CD4-positive, alpha-beta T cell (primary cell): ENCODE data around the gene ACACA. TPM values are rescaled to one million over a fixed set of nuclear protein-coding genes. Genes with fewer than 3 reads are reported as not detected.

Experiments
- ATAC-seq: fragments of 200-7000 bp; cut with Tn5 transposase; one replicate; pipeline ENCODE4 v1.10.0; 2022; ENCODE audit warnings: mild to moderate bottlenecking; ENCODE audit not compliant: poor library complexity
- CTCF ChIA-PET: fragments of 350-600 bp; sonication (Branson Sonifier 250); formaldehyde crosslinking; loops from one replicate; lab custom pipeline; 2021; ENCODE audit warnings: antibody characterized with exemption, inconsistent platforms; lab: Charles Lee
- POLR2A ChIA-PET: fragments of 350-600 bp; sonication (Branson Sonifier 250); formaldehyde crosslinking; loops from one replicate; lab custom pipeline; 2021; ENCODE audit warnings: antibody characterized with exemption, inconsistent platforms; lab: Charles Lee
- DNase-seq, 14 experiments: peaks; one replicate each; pipeline ENCODE4 v3.0.0-alpha.2; 2013 to 2020; ENCODE audit warnings: mixed read lengths in 2 of 14
- H3K27ac ChIP-seq, 2 donors: one replicate each; pipeline versions ENCODE4 v1.5.1 to v1.7.0; 2013; ENCODE audit warnings: low read length in 2 of 2, low read depth in 1 of 2, mild to moderate bottlenecking in 1 of 2
- H3K27me3 ChIP-seq, 2 experiments: 1 replicate in 1 of 2; 2 replicates in 1 of 2; pipeline versions ENCODE4 v1.6.1 to v1.7.0; 2013; ENCODE audit warnings: low read length in 2 of 2, control low read depth in 1 of 2, mild to moderate bottlenecking in 1 of 2, moderate library complexity in 1 of 2; ENCODE audit not compliant: insufficient read depth in 2 of 2, control insufficient read depth in 1 of 2
- H3K36me3 ChIP-seq: one replicate; pipeline ENCODE4 v1.6.1; 2013; ENCODE audit warnings: low read length, control low read depth; ENCODE audit not compliant: insufficient read depth
- H3K4me1 ChIP-seq: one replicate; pipeline ENCODE4 v1.6.1; 2013; ENCODE audit warnings: low read length, control low read depth; ENCODE audit not compliant: insufficient read depth
- H3K4me3 ChIP-seq: one replicate; pipeline ENCODE4 v1.5.1; 2013; ENCODE audit warnings: mild to moderate bottlenecking, low read length, moderate library complexity
- H3K9me3 ChIP-seq, 2 experiments: 1 replicate in 1 of 2; 2 replicates in 1 of 2; pipeline versions ENCODE4 v1.6.1 to v1.7.0; 2013; ENCODE audit warnings: low read length in 2 of 2, mild to moderate bottlenecking in 2 of 2, control low read depth in 1 of 2, moderate library complexity in 1 of 2; ENCODE audit not compliant: control insufficient read depth in 1 of 2, insufficient read depth in 1 of 2
- H3K27ac Mint-ChIP-seq: one replicate; pipeline ENCODE4 v1.8.0; 2020; ENCODE audit warnings: mixed read lengths
- H3K27me3 Mint-ChIP-seq: one replicate; pipeline ENCODE4 v1.8.0; 2021; ENCODE audit warnings: mixed read lengths
- H3K36me3 Mint-ChIP-seq: one replicate; pipeline ENCODE4 v1.8.0; 2021; ENCODE audit warnings: low read depth, mixed read lengths
- H3K4me1 Mint-ChIP-seq: one replicate; pipeline ENCODE4 v1.8.0; 2021; ENCODE audit warnings: low read depth, mixed read lengths
- H3K4me3 Mint-ChIP-seq: one replicate; pipeline ENCODE4 v1.8.0; 2020; ENCODE audit warnings: mild to moderate bottlenecking, mixed read lengths
- H3K9me3 Mint-ChIP-seq: one replicate; pipeline ENCODE4 v1.8.0; 2020; ENCODE audit warnings: mixed read lengths
- CTCF ChIP-seq: fragments of 200-600 bp; IDR thresholded peaks from one replicate; pipeline ENCODE4 v1.8.0; 2022; ENCODE audit warnings: antibody characterized with exemption, mild to moderate bottlenecking
- intact Hi-C, 2 experiments: fragments of 100-400 bp; cut with DNase I in 1 of 2; cut with micrococcal nuclease in 1 of 2; formaldehyde crosslinking; loops; one replicate each; pipeline versions ENCODE4 v1.15.1 to v1.9.0; 2023 to 2025; cut with DNase I, micrococcal nuclease
- total RNA-seq, 174 experiments: library from RNA in 2 of 174; stranded (reverse) in 2 of 174; gene quantifications; one replicate each; pipeline ENCODE4 v1.2.3 and lab custom pipeline; 2021 to 2026

The ACACA gene
- total RNA-seq, 2 experiments from 2014 or later, result 26.0 to 28.9 TPM

- Mint-ChIP-seq H3K27ac (no peak overlapping the region), H3K4me1 (peaks cover 22% of the 10 kb centered on the region), H3K27me3 (no peaks in the 10 kb centered on the region), H3K4me3 (no peak overlapping the region), H3K36me3 (no peaks in the 10 kb centered on the region), H3K9me3 (no peaks in the 10 kb centered on the region)
- DNase-seq (no peak), ATAC-seq (no peak)
- intact Hi-C loops, result no loop called here
- Histone ChIP-seq H3K27ac (no peak overlapping the region), H3K27me3 (no peaks in the 10 kb centered on the region), H3K4me3 (no peak overlapping the region), H3K9me3 (no peaks in the 10 kb centered on the region), H3K4me1 (no peaks in the 10 kb centered on the region), H3K36me3 (no peaks in the 10 kb centered on the region)
- TF ChIP-seq CTCF, result no peak
- ChIA-PET CTCF (interaction anchor here (0.7 kb wide), 1 partner anchor 26 kb away, joined by 3 read pairs; no protein-coding TSS in a partner anchor), POLR2A (no interaction called here)
Observed at GRCh38 chr17:37399265-37399803, 7.3 kb downstream of the ACACA start.

DNA sequence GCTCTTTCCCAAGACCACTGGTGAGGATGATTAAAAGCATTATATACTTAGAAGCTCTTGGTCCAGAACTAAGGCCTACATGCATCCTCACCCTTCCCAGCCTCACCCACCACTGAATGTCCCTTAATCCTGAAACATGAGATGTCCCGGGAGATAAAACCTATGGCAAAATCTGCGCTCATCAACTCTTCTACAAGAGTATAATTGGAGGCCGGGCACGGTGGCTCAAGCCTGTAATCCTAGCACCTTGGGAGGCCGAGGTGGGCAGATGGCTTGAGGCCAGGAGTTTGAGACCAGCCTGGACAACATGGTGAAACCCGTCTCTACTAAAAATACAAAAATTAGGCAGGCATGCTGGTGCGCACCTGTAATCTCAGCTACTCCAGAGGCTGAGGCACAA, 13.3 kb downstream of the ACACA start:
- no peaks in the 10 kb centered on the region for H3K9me3 ChIP-seq
- H3K4me1 Mint-ChIP-seq, result peaks cover 22% of the 10 kb centered on the region
- no peak overlapping the region for H3K4me3 Mint-ChIP-seq
- H3K4me1 ChIP-seq, result no peaks in the 10 kb centered on the region
- TF ChIP-seq CTCF, result no peak
- ChIA-PET POLR2A (no interaction called here), CTCF (no interaction called here)
- no peaks in the 10 kb centered on the region for H3K36me3 Mint-ChIP-seq
- no peaks in the 10 kb centered on the region for H3K27me3 ChIP-seq
- DNase-seq (no peak), ATAC-seq (no peak)
- no peak overlapping the region for H3K27ac Mint-ChIP-seq
- no peak overlapping the region for H3K27ac ChIP-seq
- H3K27me3 Mint-ChIP-seq, result no peaks in the 10 kb centered on the region
- H3K4me3 ChIP-seq, result no peak overlapping the region
- no peaks in the 10 kb centered on the region for H3K36me3 ChIP-seq
- H3K9me3 Mint-ChIP-seq, result no peaks in the 10 kb centered on the region
- intact Hi-C loops, result loop anchor here in 1 of 2 experiments (2.0 kb wide), 1 partner anchor 19 kb away; the partner anchor contains the start of gene C17orf78

DNA sequence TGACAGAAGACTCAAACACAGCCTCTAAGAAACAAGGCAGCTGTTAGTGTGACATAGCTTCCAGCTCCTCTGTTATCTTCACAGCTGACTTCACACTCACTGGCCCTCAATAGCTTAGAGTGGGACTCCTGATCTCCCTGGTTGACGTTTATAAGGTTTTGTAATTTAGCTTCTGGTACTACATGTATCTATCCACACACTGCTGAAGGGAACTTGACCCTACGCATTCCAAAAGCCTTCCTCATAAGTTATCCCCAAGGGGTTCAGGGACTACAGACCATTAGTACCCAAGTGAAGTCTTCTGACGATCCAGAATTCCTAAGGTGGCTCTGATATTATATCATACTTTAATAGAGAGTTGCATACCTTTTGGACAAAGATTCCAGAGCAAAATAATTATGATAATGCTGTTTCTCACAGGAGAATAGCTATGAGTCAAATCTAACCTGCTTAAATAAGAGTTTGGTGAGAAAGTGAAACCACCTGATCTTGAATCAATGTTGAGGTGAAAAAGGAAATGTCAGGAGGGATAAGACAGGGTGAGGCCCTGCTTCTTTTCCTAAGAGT, 14.5 kb downstream of the ACACA start:
- Mint-ChIP-seq H3K4me1 (peaks cover 15% of the 10 kb centered on the region), H3K36me3 (no peaks in the 10 kb centered on the region), H3K9me3 (no peaks in the 10 kb centered on the region), H3K27me3 (no peaks in the 10 kb centered on the region), H3K4me3 (no peak overlapping the region), H3K27ac (no peak overlapping the region)
- H3K27me3 ChIP-seq, result no peaks in the 10 kb centered on the region
- CTCF ChIA-PET, result interaction anchor here (0.8 to 0.9 kb wide), 2 partner anchors 19 to 22 kb away, joined by 3 read pairs; no protein-coding TSS in a partner anchor
- no peaks in the 10 kb centered on the region for H3K4me1 ChIP-seq
- no peak for ATAC-seq
- H3K27ac ChIP-seq, result no peak overlapping the region
- TF ChIP-seq CTCF, result no peak
- no peak overlapping the region for H3K4me3 ChIP-seq
- POLR2A ChIA-PET, result no interaction called here
- intact Hi-C loops, result loop anchor here in 1 of 2 experiments (2.0 kb wide), 1 partner anchor 17 kb away; the partner anchor contains the start of gene C17orf78
- H3K36me3 ChIP-seq, result no peaks in the 10 kb centered on the region
- no peaks in the 10 kb centered on the region for H3K9me3 ChIP-seq
- no peak for DNase-seq
